Measurements from ENCODE around the gene TUBB3. TPM values are rescaled to one million over a fixed set of nuclear protein-coding genes. Genes with fewer than 3 reads are reported as not detected.

Gene TUBB3
- total and polyA plus RNA-seq, 9 of the 15 experiments (the other 6 are each of a cell fraction or from before 2014, with no cell fraction given), result 0.18 to 12.5 (median 5.0) TPM

DNA sequence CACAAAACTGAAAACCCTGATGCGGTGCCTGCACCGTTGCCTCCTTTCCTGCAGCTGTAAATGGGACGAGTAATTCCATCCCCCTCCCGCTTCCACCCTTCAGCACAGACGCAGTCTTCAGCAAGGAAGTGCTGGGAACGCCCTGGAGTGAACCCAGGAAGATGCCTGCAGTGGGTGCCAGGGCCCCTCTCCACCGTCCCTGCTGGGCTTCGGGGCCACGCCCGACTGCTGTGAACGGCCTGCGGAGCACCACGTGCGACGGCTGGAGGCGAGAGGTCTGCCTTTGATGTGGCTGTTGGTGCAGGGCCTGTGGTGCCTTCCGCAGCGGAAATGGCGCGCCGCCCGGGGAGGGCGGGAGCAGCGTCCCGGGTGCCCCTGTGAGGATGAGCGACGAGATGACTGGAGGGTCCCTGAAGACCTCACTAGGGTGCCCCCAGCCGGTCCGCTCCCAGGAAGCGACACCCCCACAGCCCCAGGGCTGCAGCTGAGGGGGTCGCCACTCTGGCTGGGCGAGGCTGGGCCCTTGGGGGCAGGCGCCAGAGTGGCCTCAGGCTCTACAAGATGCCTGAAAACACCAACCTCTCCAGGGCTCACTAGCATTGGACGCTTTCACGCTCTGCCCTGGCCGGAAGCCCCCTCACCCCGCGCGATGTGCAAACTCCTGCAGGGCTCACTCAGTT is 5.2 kb upstream of the TUBB3 start (continued):
- TF ChIP-seq, protein P1, sequence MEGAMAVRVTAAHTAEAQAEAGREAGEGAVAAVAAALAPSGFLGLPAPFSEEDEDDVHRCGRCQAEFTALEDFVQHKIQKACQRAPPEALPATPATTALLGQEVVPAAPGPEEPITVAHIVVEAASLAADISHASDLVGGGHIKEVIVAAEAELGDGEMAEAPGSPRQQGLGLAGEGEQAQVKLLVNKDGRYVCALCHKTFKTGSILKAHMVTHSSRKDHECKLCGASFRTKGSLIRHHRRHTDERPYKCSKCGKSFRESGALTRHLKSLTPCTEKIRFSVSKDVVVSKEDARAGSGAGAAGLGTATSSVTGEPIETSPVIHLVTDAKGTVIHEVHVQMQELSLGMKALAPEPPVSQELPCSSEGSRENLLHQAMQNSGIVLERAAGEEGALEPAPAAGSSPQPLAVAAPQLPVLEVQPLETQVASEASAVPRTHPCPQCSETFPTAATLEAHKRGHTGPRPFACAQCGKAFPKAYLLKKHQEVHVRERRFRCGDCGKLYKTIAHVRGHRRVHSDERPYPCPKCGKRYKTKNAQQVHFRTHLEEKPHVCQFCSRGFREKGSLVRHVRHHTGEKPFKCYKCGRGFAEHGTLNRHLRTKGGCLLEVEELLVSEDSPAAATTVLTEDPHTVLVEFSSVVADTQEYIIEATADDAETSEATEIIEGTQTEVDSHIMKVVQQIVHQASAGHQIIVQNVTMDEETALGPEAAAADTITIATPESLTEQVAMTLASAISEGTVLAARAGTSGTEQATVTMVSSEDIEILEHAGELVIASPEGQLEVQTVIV (CRISPR knock-in tag; IDR thresholded peaks at IDR 0.05; ENCODE audit: borderline replicate concordance), result no peak
- TF ChIP-seq ZNF77 (CRISPR knock-in tag; IDR thresholded peaks at IDR 0.05), result no peak
- TF ChIP-seq KAT7 (CRISPR knock-in tag; IDR thresholded peaks at IDR 0.05; ENCODE audit: borderline replicate concordance), result no peak
- TF ChIP-seq, protein P2, sequence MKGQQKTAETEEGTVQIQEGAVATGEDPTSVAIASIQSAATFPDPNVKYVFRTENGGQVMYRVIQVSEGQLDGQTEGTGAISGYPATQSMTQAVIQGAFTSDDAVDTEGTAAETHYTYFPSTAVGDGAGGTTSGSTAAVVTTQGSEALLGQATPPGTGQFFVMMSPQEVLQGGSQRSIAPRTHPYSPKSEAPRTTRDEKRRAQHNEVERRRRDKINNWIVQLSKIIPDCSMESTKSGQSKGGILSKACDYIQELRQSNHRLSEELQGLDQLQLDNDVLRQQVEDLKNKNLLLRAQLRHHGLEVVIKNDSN (CRISPR knock-in tag; IDR thresholded peaks at IDR 0.05), result peak; percentile 75
- no peak for TF ChIP-seq ZNF644 (tag; IDR thresholded peaks at IDR 0.05; ENCODE audit: low read depth)
- TF ChIP-seq MBD2 (IDR thresholded peaks at IDR 0.05; ENCODE audit: borderline replicate concordance, low read depth), result no peak
- TF ChIP-seq, protein P3, sequence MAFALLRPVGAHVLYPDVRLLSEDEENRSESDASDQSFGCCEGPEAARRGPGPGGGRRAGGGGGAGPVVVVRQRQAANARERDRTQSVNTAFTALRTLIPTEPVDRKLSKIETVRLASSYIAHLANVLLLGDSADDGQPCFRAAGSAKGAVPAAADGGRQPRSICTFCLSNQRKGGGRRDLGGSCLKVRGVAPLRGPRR (CRISPR knock-in tag; IDR thresholded peaks at IDR 0.05), result no peak
- peak; percentile 21; the same call in 1 of the 2 replicates for TF ChIP-seq KLF13 (tag; IDR thresholded peaks at IDR 0.05; ENCODE audit: borderline replicate concordance, low read depth)
- 0 out of 2 replicates have a peak, but pooled peaks have one; percentile 34 for TF ChIP-seq ZC3H4 (CRISPR knock-in tag; IDR thresholded peaks at IDR 0.05; ENCODE audit: borderline replicate concordance)
- TF ChIP-seq KDM5B (IDR thresholded peaks at IDR 0.05; ENCODE audit: insufficient replicate concordance, low read depth, low read length), result peak; percentile 59
- TF ChIP-seq, protein P4, sequence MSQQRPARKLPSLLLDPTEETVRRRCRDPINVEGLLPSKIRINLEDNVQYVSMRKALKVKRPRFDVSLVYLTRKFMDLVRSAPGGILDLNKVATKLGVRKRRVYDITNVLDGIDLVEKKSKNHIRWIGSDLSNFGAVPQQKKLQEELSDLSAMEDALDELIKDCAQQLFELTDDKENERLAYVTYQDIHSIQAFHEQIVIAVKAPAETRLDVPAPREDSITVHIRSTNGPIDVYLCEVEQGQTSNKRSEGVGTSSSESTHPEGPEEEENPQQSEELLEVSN (IDR thresholded peaks at IDR 0.05; ENCODE audit: borderline replicate concordance in 1 of 2, extremely low read depth in 1 of 2, insufficient read depth in 1 of 2, insufficient read length in 1 of 2, low read depth in 1 of 2, low read length in 1 of 2, poor library complexity in 1 of 2, severe bottlenecking in 1 of 2), result peak; percentile 95 to 97
- TF ChIP-seq ZNF316 (IDR thresholded peaks at IDR 0.05), result no peak
- TF ChIP-seq POLR3A (IDR thresholded peaks at IDR 0.05; ENCODE audit: borderline replicate concordance, extremely low read depth, insufficient read depth, insufficient read length), result no peak
- TF ChIP-seq OTX1 (CRISPR knock-in tag; IDR thresholded peaks at IDR 0.05), result no peak
- TF ChIP-seq, protein P5, sequence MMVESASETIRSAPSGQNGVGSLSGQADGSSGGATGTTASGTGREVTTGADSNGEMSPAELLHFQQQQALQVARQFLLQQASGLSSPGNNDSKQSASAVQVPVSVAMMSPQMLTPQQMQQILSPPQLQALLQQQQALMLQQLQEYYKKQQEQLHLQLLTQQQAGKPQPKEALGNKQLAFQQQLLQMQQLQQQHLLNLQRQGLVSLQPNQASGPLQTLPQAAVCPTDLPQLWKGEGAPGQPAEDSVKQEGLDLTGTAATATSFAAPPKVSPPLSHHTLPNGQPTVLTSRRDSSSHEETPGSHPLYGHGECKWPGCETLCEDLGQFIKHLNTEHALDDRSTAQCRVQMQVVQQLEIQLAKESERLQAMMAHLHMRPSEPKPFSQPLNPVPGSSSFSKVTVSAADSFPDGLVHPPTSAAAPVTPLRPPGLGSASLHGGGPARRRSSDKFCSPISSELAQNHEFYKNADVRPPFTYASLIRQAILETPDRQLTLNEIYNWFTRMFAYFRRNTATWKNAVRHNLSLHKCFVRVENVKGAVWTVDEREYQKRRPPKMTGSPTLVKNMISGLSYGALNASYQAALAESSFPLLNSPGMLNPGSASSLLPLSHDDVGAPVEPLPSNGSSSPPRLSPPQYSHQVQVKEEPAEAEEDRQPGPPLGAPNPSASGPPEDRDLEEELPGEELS (CRISPR knock-in tag; IDR thresholded peaks at IDR 0.05; ENCODE audit: borderline replicate concordance), result 0 out of 2 replicates have a peak, but pooled peaks have one; percentile 17
- no peak for TF ChIP-seq ZNF408 (CRISPR knock-in tag; IDR thresholded peaks at IDR 0.05; ENCODE audit: low read depth)
- no peak for TF ChIP-seq RBM39 (optimal IDR thresholded peaks at IDR 0.05; ENCODE audit: low read depth, low read length)
- TF ChIP-seq CAMTA2 (CRISPR knock-in tag; conservative IDR thresholded peaks at IDR 0.05), result no peak
- TF ChIP-seq ETV6 (IDR thresholded peaks at IDR 0.05; ENCODE audit: borderline replicate concordance in 1 of 2, low read depth in 2 of 2, low read length in 1 of 2), result no peak
- no peak; the same call in 1 of the 2 replicates for TF ChIP-seq ETV6 (CRISPR knock-in tag; IDR thresholded peaks at IDR 0.05; ENCODE audit: borderline replicate concordance)

Data from K562 (cell line).